NCI-H2171 (cell line): ENCODE results near the gene TUBGCP6.
A peak's percentile ranks its signal among the peaks of the same experiment; 100 is the strongest.

Experiments
- DNase-seq: peaks from one replicate; lab custom pipeline; 2025; lab: John Stamatoyannopoulos, UW

The TUBGCP6 gene

DNA sequence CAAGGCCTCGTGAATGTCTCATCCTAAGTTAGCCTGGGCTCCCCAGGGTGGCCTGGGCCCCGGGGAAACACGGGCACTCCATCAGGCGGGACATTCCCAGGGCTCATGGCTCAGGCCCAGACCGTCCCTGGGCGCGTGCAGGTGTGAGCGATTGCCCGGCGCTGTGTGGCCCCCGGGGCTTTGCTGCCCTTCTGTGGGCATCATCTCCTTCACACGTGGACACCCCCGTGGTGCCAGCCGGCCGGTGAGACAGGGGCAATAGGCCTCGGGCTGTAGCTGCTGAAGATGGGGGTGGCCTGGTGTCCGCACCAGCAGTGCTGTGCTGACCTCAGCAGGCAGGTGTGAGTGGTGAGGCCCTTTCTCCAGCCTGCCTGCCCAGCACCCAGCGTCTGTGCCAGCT lies 48.6 kb downstream of the TUBGCP6 start:
- DNase-seq: no peak

DNA sequence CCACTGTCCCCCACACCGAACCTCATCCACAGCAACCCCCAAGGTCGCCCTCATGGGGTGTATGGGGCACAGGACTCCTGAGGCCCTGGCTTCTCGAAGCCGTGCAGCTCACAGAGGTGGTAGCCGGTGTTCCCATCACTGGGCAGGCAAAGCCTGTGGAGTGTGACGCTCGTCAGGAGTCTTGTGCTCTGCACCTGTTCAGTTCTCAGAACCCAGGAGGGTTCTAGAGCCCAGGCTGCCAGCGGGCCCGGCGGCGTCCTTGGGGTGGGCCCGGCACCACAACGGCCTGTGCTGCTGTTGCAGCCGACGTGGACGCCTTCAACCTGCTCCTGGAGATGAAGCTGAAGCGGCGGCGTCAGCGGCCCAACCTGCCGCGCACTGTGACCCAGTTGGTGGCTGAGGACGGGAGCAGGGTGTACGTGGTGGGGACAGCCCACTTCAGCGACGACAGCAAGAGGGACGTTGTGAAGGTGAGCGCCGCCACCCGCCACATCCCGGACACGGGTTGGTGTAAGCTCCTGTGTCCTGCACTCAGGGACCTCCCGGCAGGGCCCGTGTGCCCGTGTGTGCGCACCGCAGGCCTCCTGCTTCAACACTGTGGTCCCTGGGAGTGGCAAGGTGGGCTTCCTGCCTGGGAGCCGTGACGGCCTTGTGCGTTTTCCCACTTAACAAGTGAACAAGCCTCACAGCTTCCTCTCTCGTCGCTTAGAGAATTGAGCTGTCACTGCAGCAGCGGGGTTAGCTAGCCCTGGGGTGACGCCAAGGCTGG lies 50.6 kb downstream of the TUBGCP6 start:
- DNase-seq: no peak

DNA sequence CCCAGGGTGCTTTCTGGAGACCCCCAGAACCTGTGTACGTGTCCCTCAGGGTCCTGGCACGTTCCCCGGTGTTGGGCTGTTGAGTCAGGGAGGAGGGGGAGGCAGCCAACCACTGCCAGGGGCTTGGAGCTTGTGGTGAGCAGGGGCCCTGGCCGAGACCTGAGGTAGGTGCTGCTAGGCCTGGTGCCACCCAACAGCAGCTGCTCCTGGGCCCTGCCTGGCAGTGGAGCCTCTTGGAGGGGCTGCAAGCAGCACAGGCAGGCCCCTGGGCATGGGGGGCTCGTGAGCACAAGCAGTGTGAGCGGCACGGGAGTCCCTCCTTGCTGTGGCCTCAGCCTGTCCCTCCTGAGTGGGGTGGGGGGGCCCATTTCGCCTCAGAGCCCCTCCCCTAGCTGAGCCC lies 51.2 kb downstream of the TUBGCP6 start:
- no peak for DNase-seq

DNA sequence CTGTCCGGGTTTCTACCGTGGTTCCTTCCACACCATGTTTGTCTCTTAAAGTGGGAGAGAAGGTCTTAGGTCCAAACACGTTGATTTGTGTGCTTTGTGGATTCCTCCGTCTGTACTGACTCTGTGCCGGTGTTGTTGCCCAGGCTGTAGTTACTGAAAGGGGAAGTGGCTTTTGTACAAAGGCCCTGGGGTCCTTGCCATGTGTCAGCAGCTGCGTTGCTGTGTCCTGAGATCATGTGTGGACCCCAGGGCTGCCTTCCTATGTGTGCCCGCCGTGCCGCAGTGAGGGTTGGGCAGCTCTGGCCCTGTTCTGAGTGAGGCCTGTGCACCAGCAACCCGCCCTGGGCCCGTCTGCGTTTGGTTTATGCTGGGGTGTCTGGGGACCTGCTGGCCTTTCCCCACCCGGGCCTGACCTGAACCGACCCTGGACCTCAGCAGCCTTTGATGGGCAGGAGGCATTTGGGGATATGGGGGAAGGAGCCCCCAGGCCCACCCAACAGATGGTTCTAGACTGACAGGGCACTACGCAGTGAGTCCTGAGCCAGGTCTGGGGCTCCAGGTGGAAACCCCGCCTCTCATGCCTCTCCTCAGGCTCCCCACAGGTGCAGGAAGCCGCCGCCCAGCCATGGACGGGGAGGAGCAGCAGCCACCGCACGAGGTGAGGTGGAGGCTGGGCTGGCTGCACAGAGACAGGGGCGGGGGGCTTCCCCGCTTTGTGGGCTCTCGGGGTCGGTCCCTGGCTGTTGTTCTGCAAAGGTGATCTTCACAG lies 52.2 kb downstream of the TUBGCP6 start:
- DNase-seq: no peak

DNA sequence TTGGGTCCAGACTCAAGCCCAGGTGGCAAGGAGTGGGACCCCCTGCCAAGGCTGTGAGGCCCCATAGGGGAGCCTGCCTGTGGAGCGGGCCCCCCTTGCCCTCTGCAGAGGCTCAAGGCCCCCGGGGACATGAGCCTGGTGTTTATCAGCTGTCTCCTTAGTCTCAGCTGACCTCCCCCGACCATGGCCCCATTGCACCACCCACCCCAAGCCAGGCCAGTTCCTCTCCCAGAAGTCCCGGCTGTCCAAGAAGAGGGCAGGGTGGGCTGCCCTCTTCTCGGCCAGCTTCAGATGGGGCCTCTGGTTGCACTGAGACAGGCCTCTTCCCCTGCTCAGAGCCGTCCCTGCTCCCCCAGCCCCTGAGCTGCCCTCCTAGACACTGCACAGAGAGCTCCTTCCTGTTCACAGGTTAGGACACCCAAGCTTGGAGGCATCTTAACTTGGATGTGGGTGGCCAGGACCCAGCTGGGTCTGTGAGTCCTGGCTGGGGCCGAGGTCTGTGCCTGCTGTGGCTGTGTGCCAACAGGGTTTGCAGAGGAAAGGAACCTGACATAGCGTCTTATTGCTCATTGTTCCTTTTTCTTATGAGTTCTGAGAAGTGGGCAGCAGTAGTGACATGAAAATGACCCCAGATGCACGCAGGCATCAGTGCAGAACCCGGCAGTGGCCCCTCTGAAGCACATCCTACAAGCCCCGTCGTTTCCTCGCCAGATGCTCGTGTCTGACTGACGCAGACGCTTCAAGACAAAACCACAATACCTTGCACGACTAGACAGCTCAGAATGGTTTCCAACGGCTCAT lies 53.7 kb downstream of the TUBGCP6 start:
- DNase-seq: no peak

DNA sequence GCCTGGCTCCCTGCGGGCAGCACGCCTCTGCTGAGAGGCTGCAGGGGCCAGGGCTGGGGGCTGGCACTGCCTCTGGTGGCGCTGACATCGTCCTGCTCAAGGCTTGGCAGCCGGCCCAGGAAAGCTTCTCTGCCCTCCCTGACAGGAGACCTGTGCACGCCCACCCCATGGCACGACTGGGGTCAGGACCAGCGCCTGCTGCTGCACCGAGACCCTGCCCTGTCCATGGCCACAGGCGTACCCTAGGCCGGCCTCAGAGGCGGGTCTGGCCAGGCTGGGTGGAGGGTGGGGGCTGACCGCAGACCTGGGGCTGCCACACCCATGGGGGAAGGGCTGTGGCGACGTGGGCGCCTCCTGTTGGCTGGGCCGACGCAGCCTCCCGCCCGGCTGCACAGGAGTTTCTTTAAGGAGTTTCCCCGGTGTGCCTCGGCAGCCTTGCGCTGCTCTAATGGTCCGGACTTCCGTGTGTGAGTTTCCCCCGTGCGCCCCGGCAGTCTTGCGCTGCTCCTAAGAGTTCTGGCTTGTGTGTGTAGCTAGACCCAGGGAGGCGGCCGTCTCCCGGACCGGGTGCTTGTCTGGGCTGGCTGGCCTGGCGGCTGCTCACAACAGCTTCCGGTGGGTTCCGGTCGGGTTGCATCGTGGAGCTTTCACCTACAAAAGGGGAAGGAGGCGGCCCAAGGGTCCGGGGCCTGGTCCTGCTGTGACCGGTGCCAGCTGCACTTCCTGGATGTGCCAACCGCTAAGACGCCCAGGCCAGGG lies 54.5 kb downstream of the TUBGCP6 start:
- peak; percentile 46 for DNase-seq

DNA sequence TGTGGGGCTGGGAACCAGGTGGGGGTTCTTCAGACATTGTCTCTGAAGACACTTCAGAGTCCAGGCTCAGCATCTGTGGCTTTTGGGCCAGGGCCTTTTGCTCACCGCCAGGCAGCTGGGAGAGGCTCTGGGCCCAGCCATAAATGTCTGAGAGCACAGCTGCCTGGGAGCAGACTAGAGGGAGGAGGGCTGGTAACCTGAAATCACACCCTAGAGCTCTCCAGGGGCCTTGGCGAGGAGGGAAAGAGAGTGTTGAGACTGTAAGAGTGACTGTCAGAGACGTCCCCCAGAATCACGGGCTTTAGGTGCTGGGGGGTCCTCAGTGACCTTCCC lies 55.0 kb downstream of the TUBGCP6 start:
- DNase-seq: no peak

DNA sequence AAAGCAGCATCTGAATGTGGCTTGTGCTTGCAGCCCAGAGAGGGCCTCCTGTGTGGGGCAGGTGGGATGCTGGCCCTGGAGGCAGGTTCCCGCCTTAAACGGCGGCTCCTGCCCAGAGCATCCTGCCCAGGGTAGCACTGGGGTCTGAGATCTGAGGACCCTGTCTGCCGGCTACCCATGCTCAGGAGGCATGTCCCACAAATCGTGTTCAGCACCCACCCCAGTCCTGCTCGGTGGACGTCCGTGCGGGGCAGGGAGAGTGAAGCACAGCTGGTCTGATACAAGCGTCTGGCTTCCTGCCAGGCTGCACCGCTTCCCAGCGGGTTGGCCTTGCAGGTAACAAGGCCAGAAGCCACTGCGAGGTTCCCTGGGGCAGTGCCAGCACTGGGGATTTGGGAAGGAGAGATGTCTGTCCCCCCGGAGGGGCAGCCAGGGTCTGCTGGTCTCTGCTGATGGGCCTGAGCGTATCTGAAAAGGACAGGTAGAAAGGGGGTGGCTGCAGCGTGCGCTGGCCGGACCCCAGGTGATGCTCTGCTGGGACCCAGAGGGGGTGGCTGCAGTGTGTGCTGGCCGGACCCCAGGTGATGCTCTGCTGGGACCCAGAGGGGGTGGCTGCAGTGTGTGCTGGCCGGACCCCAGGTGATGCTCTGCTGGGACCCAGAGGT lies 55.5 kb downstream of the TUBGCP6 start:
- DNase-seq: peak; percentile 26

DNA sequence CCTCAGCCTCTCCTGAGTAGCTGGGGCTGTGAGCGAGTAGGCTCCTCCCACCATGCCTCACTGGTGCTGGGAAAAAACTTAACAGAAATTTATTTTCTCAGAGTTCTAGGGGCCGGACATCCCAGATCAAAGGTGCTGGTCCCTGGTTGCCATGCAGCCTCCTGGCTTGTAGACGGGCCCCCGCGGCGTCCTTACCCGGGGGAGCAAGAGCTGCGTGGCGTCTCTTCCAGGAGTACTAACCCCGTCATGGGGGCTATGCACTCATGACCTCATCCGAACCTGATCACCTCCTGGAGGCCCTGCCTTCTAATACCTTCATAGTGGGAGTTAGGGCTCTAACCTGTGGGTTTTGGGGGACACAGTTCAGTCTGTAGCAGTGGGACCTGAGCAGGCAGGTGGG lies 56.5 kb downstream of the TUBGCP6 start:
- DNase-seq: no peak

DNA sequence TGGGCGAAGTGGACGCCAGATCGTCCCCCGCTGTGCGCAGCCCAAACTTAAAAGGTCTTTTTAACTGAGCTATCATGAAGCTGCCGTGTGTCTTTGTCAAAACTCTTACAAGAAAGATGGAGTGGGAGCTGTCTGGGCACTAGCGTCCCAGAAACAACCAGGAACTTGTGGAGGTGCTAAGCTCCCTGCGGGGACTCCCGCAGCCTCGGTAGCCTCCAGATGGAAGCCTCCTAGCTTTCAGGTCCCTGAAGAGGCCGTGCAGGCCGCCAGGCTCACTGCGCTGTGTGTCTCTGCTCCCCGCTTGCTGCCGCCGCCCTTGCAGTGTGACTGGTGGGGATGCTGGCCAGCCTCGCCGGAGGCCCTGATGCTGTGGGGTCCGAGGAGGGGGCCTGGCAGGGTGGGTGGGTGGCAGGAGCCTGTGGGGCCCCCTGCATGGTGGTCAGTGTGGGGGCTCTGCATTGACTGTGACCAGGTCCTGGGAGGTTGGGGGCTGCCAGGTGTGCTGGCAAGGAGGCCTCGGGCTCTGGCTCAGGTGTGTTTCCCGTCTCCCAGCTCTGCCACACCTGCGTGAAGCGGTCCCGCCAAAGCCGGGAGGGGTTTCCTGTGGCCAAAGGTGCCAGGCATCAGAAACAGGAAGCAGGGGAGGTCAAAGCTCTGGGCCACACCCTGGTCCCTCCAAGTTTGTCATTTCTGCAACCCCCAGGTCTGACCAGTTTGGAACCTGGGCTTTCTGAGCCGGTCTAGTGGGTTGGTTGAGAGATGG lies 57.9 kb downstream of the TUBGCP6 start:
- no peak for DNase-seq

DNA sequence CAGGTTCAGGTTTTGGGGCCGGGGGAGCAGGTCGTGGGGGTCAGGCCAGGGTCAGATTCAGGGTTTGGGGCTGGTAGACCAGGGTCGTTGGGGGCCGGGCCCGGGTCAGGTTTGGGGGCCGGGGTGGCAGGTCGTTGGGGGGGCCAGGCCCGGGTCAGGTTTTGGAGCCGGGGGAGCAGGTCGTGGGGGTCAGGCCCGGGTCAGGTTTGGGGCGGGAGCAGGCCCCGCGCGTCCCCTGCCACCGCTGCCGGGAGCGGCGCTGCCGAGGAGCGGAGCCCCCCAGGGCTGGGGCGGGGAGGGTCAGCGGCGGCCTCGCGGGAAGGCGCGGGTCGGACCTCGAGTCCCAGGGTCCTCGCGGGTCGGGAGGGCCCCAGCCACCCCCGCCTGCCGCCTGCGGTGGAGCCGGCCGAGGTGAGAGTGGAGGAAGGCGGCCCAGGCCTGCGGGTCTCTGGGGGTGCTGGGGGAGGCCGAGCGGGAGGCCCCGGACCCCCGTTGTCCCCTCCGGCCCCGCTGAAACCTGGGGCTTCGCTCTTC lies 58.6 kb downstream of the TUBGCP6 start:
- no peak for DNase-seq

DNA sequence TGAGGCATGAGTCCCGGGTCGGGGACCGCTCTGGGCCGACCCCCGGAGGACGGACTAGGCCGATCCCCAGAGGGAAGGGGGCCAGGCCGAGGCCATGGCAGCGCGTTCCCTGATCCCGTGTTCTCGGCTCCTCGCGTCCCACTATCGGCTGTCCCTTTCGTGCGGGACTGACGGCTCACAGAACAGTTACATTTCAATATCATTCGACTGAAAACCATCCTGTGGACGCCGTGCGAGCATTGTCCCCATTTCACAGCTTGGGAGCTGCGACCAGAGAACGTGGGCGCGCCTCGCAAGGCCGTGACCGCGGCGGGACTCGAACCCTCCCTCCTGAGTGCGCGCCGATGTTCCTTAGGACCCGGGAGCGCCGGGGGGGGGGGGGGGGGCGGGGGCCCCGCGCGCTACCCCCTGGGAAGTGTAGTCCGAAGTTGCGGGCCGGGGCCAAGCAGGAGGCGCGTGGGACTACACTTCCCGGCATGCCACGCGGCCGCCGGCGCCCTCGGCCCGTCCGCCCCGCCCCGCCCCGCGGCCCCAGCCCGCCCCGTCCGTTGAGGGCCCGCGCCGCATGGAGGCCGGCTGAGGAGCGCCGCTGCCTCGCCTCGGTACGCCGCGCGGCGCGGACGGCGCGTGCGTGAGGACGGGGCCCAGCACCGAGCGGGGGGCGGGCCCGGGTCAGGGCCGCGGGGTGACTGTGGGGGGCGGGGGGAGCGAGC lies 59.3 kb downstream of the TUBGCP6 start, which contains the start of gene TRABD:
Gene TRABD (plus strand): TSS at position 539 of the 713 bp plus-strand sequence. CDS start 7,148 bp downstream, outside the sequence.
- peak; percentile 93 for DNase-seq

DNA sequence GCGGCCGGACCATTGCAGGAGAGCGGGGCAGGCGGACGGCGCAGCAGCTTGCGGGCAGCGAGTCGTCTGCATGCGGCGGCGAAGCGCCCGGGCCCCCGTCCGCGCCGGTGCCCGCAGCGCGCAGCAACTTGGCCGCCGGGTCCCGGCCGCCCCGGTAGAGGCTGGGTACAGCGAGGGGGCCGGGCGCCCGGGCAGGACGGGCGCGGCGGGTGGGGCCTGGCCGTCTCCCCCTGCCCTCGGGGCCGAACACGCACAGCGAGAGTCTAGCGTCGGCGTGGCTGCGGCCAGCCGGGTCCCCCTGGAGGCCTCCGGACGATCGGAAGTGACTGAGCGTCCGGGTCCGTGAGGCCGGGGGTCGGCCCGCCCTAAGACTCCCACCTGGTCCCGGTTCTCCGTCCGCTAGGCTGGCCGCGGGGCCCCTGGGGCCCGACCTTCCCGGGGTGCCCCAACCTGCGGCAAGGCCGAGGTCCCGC lies 59.9 kb downstream of the TUBGCP6 start:
- DNase-seq: no peak

DNA sequence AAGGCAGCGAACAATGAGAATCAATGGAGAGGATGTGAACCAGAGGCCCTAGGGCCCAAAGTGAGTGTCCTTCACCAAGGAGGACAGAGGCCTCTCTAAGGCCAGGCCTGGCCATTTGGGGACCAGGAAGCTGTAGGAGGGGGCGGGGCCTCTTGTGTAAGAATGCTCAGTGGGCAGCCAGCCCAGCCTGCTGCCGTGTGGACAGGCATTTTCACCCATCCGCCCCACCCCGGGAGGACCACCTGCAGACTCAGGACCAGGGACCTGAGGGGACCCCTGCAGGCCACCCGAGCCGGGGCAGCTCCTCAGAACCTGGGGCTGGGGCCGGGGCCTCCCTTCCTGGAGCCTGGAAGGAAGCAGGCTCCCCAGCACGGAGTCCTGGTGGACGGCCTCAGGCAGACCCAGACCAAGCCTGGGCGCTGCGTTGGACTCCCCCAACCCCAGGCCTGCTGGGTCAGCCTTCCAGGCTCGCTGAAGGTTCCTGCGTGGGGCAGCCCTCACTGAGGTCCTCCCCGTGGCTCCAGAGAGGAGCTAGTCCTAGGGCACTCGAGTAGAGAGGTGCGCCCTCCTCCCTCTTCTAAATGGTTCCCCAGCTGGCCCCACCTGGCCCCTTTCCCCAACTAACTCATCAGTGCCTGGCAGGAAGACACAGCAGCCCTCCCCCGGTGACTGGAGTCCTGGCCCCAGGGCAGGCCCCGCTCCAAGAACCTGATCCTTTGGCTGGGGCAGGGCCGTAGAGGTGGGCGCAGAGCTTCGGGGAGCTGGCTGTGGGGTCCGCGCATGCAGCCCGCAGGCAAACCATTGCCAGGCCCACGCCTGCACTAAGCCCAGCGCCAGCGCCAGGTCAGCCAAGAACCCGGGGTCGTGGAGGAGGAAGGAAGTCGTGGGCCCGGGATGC lies 60.6 kb downstream of the TUBGCP6 start:
- DNase-seq: no peak

DNA sequence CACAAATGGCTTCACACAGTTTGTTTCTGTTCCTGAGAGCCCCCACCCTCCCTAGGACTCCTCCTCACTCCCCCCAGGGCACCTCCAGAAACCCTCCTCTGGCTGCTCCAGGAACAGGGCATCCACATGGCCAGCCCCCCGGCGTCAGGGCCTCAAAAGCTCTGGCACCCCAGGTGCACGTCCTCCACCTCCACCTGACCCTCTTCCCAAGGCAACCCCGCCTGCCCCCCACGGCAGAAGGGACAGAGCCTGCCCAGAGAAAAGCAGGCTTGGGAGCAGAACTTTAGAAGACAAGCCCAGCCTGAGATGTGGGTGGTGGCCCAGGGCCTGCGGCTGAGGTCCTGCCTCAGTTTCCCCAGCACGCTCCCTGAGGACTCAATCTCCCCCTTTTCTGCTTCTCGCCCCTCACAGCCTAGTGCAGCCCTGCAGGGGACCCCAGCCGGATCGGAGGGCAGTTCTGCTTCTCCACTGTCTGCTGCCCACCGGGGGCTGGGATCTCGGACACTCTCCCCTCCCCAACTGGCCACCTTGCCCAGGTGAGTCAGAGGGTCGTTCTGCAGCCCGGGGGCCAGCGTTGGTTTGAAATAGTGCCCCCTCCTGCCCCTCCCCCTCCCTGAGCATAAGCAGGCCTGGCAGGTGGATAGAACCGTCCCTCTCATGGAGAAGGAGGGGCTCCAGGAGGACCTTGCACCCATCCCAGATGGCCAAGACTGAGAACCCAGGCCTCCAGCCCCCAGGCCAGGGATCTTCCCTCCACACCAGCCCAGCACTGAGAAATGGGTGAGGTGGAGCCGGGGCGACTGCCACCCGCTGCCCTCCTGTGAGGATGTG lies 61.5 kb downstream of the TUBGCP6 start:
- DNase-seq: no peak

DNA sequence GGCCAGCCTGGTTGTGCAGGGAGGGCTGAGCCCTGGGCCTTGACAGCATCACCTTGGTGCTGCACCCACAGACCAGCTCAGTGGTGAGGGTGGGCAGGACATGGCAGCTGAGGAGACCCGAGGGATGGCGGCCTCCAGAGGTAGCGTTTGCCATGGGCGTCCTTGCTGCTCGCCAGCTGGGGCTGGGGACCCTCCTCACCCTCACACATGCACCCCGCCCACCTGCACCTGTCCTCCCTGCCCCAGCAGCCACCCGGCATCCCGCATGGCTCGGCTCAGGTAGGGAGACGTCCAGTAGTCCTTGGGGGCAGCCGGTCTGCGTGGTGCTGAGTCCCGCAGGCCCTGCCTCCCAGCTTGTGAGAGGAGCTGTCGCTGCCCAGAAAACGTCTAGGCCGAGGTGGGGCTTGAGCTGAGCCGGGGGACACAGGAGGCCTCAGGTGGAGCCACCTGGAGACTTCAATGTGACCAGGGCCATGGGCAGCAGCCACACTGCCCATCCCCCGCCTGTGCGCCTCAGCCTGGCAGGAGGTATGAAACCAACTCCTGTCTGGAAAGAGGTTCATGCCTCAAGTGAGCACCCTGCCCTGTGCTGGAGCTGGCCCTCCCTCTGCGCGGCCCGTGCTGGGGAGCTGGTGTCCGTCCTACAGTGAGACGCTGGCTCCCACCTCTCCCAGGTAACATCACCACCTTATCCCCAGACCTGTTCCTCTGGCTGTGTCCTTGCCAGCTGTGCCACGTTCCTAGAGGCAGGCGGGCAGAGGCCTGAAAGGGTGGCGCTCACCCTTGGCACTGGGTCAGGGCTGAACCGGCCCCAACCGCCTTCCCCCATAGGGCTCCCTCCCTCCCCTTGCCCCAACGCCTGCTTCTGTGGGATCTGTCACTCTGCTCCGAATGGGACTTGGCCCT lies 62.4 kb downstream of the TUBGCP6 start:
- no peak for DNase-seq
